HepG2 (cell line): ENCODE data around the gene RPS6KB2. TPM values are rescaled to one million over a fixed set of nuclear protein-coding genes. Genes with fewer than 3 reads are reported as not detected.

ENCODE experiments used
- ATAC-seq: fragments of 200-7000 bp; cut with Tn5 transposase; 3 replicates; pipeline ENCODE4 v1.9.1; 2020; ENCODE audit warnings: mild to moderate bottlenecking, moderate library complexity
- BruUV-seq: library from RNA; stranded (reverse); fragments of 400-500 nt; replicated peaks from 2 replicates; lab custom pipeline; 2021; lab: Mats Ljungman, UMichigan
- CTCF ChIA-PET: fragments of 300-600 bp; formaldehyde crosslinking; extraction: SDS; loops from one replicate; lab custom pipeline; 2021; ENCODE audit warnings: low total read pairs, inconsistent platforms, low intra/inter-chr PET ratio; lab: Yijun Ruan, JAX
- POLR2A ChIA-PET: fragments of 350-600 bp; sonication (Branson Sonifier 250); formaldehyde crosslinking; loops from one replicate; lab custom pipeline; 2020; ENCODE audit warnings: antibody characterized with exemption, inconsistent platforms; lab: Yijun Ruan, JAX
- DNase-seq: peaks from one replicate; pipeline ENCODE4 v3.0.0-alpha.2; 2015; ENCODE audit warnings: low spot score
- FAIRE-seq: peaks from 3 replicates; lab custom pipeline; 2011; peaks lifted over from hg19 to GRCh38; lab: Jason Lieb, UNC
- H2AFZ ChIP-seq: one replicate; pipeline ENCODE4 v1.6.1; 2011; ENCODE audit warnings: low read length, inconsistent platforms
- H3K27ac ChIP-seq: fragments of 300-600 bp; 3 replicates; pipeline ENCODE4 v1.8.0; 2011; ENCODE audit warnings: mixed run types, mild to moderate bottlenecking, mixed read lengths, low read length, inconsistent platforms; ENCODE audit not compliant: insufficient read depth; ENCODE audit errors: extremely low read length
- H3K27me3 ChIP-seq, 2 experiments: fragments of 200-600 bp in 1 of 2; 2 replicates in 1 of 2; 3 replicates in 1 of 2; pipeline versions ENCODE4 v1.6.0 to v1.8.0; 2011; ENCODE audit warnings: low read length in 2 of 2, mild to moderate bottlenecking in 2 of 2, moderate library complexity in 2 of 2, inconsistent platforms in 1 of 2; ENCODE audit not compliant: insufficient read depth in 2 of 2, control insufficient read depth in 1 of 2
- H3K36me3 ChIP-seq, 2 experiments: fragments of 200-600 bp in 1 of 2; replicated peaks in 1 of 2; 2 replicates in 1 of 2; 3 replicates in 1 of 2; pipeline versions ENCODE4 v1.5.1 to v1.8.0; 2011; ENCODE audit warnings: low read length in 2 of 2, inconsistent platforms in 1 of 2; ENCODE audit not compliant: insufficient read depth in 2 of 2, control insufficient read depth in 1 of 2
- H3K4me1 ChIP-seq: 2 replicates; pipeline ENCODE4 v1.5.1; 2012; ENCODE audit warnings: low read length, inconsistent platforms; ENCODE audit not compliant: insufficient read depth
- H3K4me2 ChIP-seq: 2 replicates; pipeline ENCODE4 v1.6.0; 2011; ENCODE audit warnings: low read depth, low read length, inconsistent platforms
- H3K4me3 ChIP-seq, 3 experiments: fragments of 200-600 bp in 1 of 3; sonication (generic), shearing (Covaris generic) in 1 of 3; replicated peaks in 1 of 3; 2 replicates each; pipeline ENCODE4 v1.5.1; 2011 to 2016; ENCODE audit warnings: low read length in 3 of 3, inconsistent platforms in 2 of 3, low read depth in 2 of 3, mild to moderate bottlenecking in 2 of 3, control low read depth in 1 of 3, mixed read lengths in 1 of 3; ENCODE audit not compliant: insufficient read depth in 1 of 3
- H3K79me2 ChIP-seq: one replicate; pipeline ENCODE4 v1.6.1; 2011; ENCODE audit warnings: low read length, inconsistent platforms; ENCODE audit not compliant: insufficient read depth
- H3K9ac ChIP-seq: 2 replicates; pipeline ENCODE4 v1.6.0; 2011; ENCODE audit warnings: mild to moderate bottlenecking, low read depth, low read length, inconsistent platforms; ENCODE audit not compliant: insufficient read depth
- H3K9me3 ChIP-seq: 2 replicates; pipeline ENCODE4 v1.5.1; 2012; ENCODE audit warnings: mild to moderate bottlenecking, low read length
- H4K20me1 ChIP-seq: 2 replicates; pipeline ENCODE4 v1.6.0; 2011; ENCODE audit warnings: inconsistent platforms, mild to moderate bottlenecking, low read length, moderate library complexity; ENCODE audit not compliant: insufficient read depth
- AGO2 ChIP-seq: fragments of 200-400 bp; formaldehyde crosslinking; optimal IDR thresholded peaks from 2 replicates; pipeline ENCODE3; 2017; ENCODE audit warnings: mild to moderate bottlenecking, low read depth, low read length, moderate library complexity
- CREB1 ChIP-seq, 2 experiments: fragments of 450-650 bp in 1 of 2; IDR thresholded peaks; 2 replicates each; pipeline ENCODE4 v1.6.1; 2016 to 2017; ENCODE audit warnings: control low read depth in 1 of 2, mild to moderate bottlenecking in 1 of 2, missing compliant biosample characterization in 1 of 2, missing genetic modification characterization in 1 of 2
- GATAD2A ChIP-seq: IDR thresholded peaks from 2 replicates; pipeline ENCODE4 v1.6.1; 2016
- MATR3 ChIP-seq: sonication (generic); formaldehyde crosslinking; IDR thresholded peaks from 2 replicates; pipeline ENCODE4 v1.4.0; 2020; ENCODE audit warnings: missing genetic modification reagents
- MAZ ChIP-seq, 2 experiments: sonication (generic) in 1 of 2; formaldehyde crosslinking in 1 of 2; IDR thresholded peaks; 2 replicates each; pipeline versions ENCODE4 v1.5.0 to v1.6.1; 2012 to 2020; ENCODE audit warnings: low read depth in 2 of 2, mild to moderate bottlenecking in 2 of 2, borderline replicate concordance in 1 of 2, improper control_type of control experiment in 1 of 2, low read length in 1 of 2, missing genetic modification reagents in 1 of 2, moderate library complexity in 1 of 2
- NR2F1 ChIP-seq, 2 experiments: fragments of 450-650 bp in 1 of 2; formaldehyde crosslinking in 1 of 2; IDR thresholded peaks; 2 replicates each; pipeline versions ENCODE4 v1.5.0 to v1.6.1; 2016 to 2020; ENCODE audit warnings: mild to moderate bottlenecking in 1 of 2, missing compliant biosample characterization in 1 of 2, missing genetic modification reagents in 1 of 2, moderate library complexity in 1 of 2
- PATZ1 ChIP-seq: sonication (generic); formaldehyde crosslinking; IDR thresholded peaks from 2 replicates; pipeline ENCODE4 v1.4.0; 2020; ENCODE audit warnings: missing genetic modification reagents
- REL ChIP-seq: sonication (generic); formaldehyde crosslinking; conservative IDR thresholded peaks from 2 replicates; pipeline ENCODE4 v1.8.0; 2022; ENCODE audit warnings: mild to moderate bottlenecking, missing genetic modification reagents, moderate library complexity
- ZFP41 ChIP-seq: sonication (generic); formaldehyde crosslinking; IDR thresholded peaks from 2 replicates; pipeline ENCODE4 v1.4.0; 2020; ENCODE audit warnings: mild to moderate bottlenecking, missing genetic modification reagents, borderline replicate concordance
- ZFX ChIP-seq: sonication (generic); formaldehyde crosslinking; IDR thresholded peaks from 2 replicates; pipeline ENCODE4 v1.4.0; 2020; ENCODE audit warnings: mild to moderate bottlenecking, low read depth, missing genetic modification reagents, moderate library complexity
- ZNF17 ChIP-seq: sonication (generic); formaldehyde crosslinking; IDR thresholded peaks from 2 replicates; pipeline ENCODE4 v1.5.0; 2020; ENCODE audit warnings: mild to moderate bottlenecking, missing genetic modification reagents
- ZNF251 ChIP-seq: sonication (generic); formaldehyde crosslinking; IDR thresholded peaks from 2 replicates; pipeline ENCODE4 v1.9.0; 2021; ENCODE audit warnings: mild to moderate bottlenecking, missing genetic modification reagents
- ZNF34 ChIP-seq: sonication (generic); formaldehyde crosslinking; IDR thresholded peaks from 2 replicates; pipeline ENCODE4 v1.4.0; 2020; ENCODE audit warnings: mild to moderate bottlenecking, missing genetic modification reagents, borderline replicate concordance
- ZNF687 ChIP-seq: sonication (generic); formaldehyde crosslinking; IDR thresholded peaks from 2 replicates; pipeline ENCODE4 v1.5.1; 2020; ENCODE audit warnings: mild to moderate bottlenecking, missing genetic modification reagents, moderate library complexity
- ZNF772 ChIP-seq: sonication (generic); formaldehyde crosslinking; IDR thresholded peaks from 2 replicates; pipeline ENCODE4 v1.5.0; 2020; ENCODE audit warnings: mild to moderate bottlenecking, missing genetic modification reagents
- WGBS: methylation state at CpG from one replicate; pipeline ENCODE4 v1.1.6; 2017; ENCODE audit warnings: low lambda C conversion rate; 5-methylcytosine and 5-hydroxymethylcytosine counted together
- in situ Hi-C: cut with HindIII; loops from 2 replicates; pipeline ENCODE4 v1.10.0; 2017; ENCODE audit warnings: low pct_unique_long_range_greater_than_20kb; ENCODE audit not compliant: extremely low pct_ligation_motif_present
- intact Hi-C: fragments of 100-400 bp; cut with micrococcal nuclease; formaldehyde crosslinking; loops from one replicate; pipeline ENCODE4 v1.10.0; 2022; ENCODE audit not compliant: unreplicated experiment
- polyA plus RNA-seq, 8 experiments: library from polyadenylated mRNA; depleted of rRNA in 3 of 8; stranded (reverse) in 7 of 8; unstranded in 1 of 8; fragments of >200 nt; fragmentation: Illumina TruSeq in 4 of 8; extraction: Trizol in 4 of 8; gene quantifications; 2 replicates each; pipeline versions ENCODE4 v1.2.1 to v1.2.3, GENCODE V29; 2011 to 2016; ENCODE audit warnings: low read depth in 4 of 8, missing spikeins in 1 of 8, mixed read lengths in 1 of 8; ENCODE audit not compliant: insufficient read depth in 1 of 8
- total RNA-seq, 5 experiments: library from RNA; depleted of rRNA; stranded (reverse); fragments of >200 nt; fragmentation: Illumina TruSeq; extraction: Trizol; gene quantifications; 2 replicates each; pipeline ENCODE4 v1.2.3, GENCODE V29; 2016; ENCODE audit warnings: low read depth in 1 of 5

The RPS6KB2 gene
- total and polyA plus RNA-seq, 2 of the 13 experiments (the other 11 are each of a cell fraction or from before 2014, with no cell fraction given): 52.9 to 54.8 TPM

GRCh38 chr11:67410369-67410831, 17.9 kb upstream of the RPS6KB2 start:
- Histone ChIP-seq H4K20me1 (no peaks in the 10 kb centered on the region), H3K4me3 (peak overlapping the region in 2 of 3 experiments; percentile 12 to 56; a peak in 2 of 6 replicates), H3K4me2 (peak overlapping the region; percentile 74), H3K9me3 (no peaks in the 10 kb centered on the region), H3K79me2 (no peaks in the 10 kb centered on the region), H3K36me3 (no peaks in the 10 kb centered on the region), H2AFZ (no peak overlapping the region)
- no peak for ATAC-seq
- intact Hi-C loops: no loop called here
- WGBS: 0% methylated on average over 2 of the region's 15 CpGs
- CTCF ChIA-PET: no interaction called here
- BruUV-seq: no TSS peak
- no peak for FAIRE-seq
- no peak for TF ChIP-seq MATR3 (CRISPR knock-in tag)
- TF ChIP-seq CREB1 (IDR thresholded peaks at IDR 0.05): no peak
- TF ChIP-seq CREB1 (CRISPR knock-in tag; IDR thresholded peaks at IDR 0.05): no peak
- TF ChIP-seq ZNF251: no peak
- TF ChIP-seq PATZ1 (CRISPR knock-in tag): peak; percentile 31; the same call in 1 of the 2 replicates
- peak; percentile 45; the same call in 1 of the 2 replicates for TF ChIP-seq ZFX
- 0 out of 2 replicates have a peak, but pooled peaks have one; percentile 34 for TF ChIP-seq ZNF34
- TF ChIP-seq ZFP41 (CRISPR knock-in tag): no peak
- TF ChIP-seq AGO2: peak; percentile 41
- 0 out of 2 replicates have a peak, but pooled peaks have one; percentile 1 for TF ChIP-seq GATAD2A
- peak; percentile 25; the same call in 1 of the 2 replicates for TF ChIP-seq ZNF687 (CRISPR knock-in tag)
- no peak for TF ChIP-seq NR2F1 (CRISPR knock-in tag; IDR thresholded peaks at IDR 0.05)
- TF ChIP-seq REL: no peak
- TF ChIP-seq MAZ (IDR thresholded peaks at IDR 0.05; ENCODE audit: borderline replicate concordance, low read depth, low read length): no peak
- TF ChIP-seq MAZ (CRISPR knock-in tag; IDR thresholded peaks at IDR 0.05; ENCODE audit: low read depth): no peak
- TF ChIP-seq ZNF17: no peak
- 0 out of 2 replicates have a peak, but pooled peaks have one; percentile 43 for TF ChIP-seq ZNF772 (CRISPR knock-in tag)
- TF ChIP-seq, all 625 proteins: peak for 7
- no peak for DNase-seq
- POLR2A ChIA-PET: no interaction called here
- Histone ChIP-seq H3K27ac (no peak overlapping the region), H3K27me3 (peaks cover 8 to 44% of the 10 kb centered on the region in 2 experiments; a peak in 4 of 5 replicates), H3K4me1 (peaks cover 53% of the 10 kb centered on the region), H3K9ac (no peak overlapping the region; the same call in 1 of the 2 replicates)
- in situ Hi-C loops: no loop called here
